NCI-H1048 (cell line): Measurements from ENCODE around the gene GP9.
"Not testable (repeated sequence)": the region's sequence is repeated elsewhere in the genome, so short reads cannot be mapped to it uniquely, and the experiment has no call there.

Experiments used
- DNase-seq: peaks from one replicate; lab custom pipeline; 2025; lab: John Stamatoyannopoulos, UW

Gene GP9

GRCh38 chr3:129070086-129070885 is 9.7 kb downstream of the GP9 start:
- no peak for DNase-seq

- DNase-seq = no peak
These were observed 16.6 kb downstream of the GP9 start for GRCh38 chr3:129077222-129077621.

GRCh38 chr3:129078510-129078909 is 17.9 kb downstream of the GP9 start:
- no peak for DNase-seq

- no peak for DNase-seq
These were observed 20.9 kb downstream of the GP9 start for GRCh38 chr3:129081503-129081902.

DNA sequence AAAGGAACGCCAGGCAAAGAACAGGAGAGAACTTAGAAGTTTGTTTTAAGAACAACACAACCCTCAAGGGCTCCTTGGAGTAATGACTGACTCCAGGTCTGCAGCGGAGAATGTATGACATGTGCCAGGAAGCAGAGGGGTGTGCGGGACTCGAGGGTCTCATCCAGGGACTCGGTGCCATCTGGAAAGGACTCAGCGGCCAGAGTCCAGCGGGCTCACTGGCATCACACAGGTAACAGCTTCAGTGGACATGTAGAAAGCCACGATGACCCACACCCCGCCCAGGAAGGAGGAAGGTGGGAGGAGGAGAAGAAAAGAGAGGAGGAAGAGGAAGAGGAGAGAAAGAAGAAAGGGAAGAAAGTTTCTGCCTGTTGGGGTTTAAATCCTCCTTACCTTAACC is 21.4 kb downstream of the GP9 start:
- DNase-seq = no peak

DNA sequence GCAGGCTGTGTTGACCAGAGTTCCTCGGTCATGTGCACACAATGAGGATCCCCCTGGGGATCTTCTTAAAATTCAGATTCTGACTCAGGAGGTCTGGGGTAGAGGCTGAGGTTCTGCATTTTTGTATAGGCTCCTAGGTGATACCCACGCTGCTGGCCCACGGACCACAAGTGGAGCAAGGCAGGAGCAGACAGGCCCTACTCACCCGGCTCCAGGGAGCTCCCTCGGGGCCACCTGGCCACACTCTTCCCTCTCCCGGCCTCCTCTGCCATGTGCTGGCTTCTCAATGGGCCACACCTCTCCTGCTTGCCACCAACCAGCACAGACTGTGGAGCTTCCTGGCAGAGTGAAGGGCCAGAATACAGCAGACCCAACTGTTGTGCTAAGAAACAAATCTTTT is 23.9 kb downstream of the GP9 start:
- DNase-seq = no peak

DNA sequence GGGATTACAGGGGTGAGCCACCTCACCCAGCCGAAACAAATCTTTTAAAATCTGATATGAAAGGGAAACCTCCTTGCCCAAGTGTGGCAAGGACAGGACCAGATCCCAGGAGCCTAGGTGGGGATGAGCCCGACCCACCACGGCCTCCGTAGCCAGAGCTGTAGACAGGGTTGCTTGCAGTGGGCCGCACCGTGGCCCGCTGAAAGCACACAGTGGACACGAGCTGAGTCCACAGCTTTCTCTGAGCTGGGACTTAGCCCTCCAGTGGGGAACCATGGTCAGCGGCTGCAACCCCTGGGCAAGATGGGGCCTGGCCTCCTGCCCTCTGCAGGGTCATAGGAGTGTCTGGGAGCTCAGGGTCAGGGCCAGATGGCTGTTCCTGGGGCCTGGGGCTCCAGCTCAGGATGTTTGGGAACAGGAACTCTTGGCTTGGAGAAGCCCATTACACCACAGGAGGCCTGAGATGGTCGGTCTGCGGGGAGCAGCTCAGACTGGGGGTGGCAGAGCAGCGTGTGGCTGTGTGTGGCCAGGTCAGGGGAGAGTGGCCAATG is 24.7 kb downstream of the GP9 start:
- DNase-seq = no peak

DNA sequence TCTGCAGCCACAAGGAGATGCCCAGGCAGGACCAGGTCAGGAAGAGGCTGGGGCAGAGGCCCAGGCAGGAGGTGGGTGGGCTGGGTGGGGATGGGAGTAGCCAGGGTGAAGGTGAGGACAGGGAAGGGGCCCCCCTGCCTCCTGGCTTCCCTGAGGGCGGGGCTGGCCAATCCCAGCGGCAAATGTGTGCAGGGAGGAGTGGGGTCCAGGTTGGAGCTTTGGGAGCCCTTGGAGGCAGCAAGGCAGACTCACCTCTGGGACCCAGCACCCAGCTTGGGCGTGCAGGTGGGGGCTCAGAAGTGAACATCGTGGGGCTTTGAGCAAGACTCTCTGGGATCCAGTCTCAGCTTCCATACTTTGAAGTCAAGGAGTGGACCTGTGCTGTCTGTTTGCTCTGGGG is 25.2 kb downstream of the GP9 start:
- no peak for DNase-seq

DNA sequence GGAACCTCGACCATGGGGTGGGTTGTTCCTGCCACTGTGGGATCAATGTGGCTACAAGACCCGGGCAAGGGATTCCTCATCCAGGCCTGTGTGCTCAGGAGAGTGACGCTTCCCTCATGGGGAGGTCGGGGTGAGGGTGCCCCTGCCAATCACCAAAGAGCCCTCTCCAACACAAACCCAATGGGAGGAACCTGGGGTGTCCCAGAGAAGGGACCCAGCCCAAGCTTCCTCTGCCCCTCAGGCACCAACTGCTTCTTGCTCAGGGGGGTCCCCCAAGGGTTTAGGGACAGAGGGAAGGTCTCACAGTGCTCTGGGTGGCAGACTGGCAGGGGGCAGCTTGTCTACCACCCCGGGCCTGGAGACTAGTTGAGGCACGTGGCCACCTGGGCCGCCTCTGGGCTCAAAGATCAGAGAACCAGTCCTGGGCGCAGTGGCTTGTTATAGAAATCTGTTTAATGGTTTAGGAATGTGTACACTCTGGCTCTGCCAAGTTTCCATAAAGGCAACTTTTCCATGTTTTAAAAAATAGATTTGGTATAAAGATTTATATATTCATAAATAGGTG is 26.6 kb downstream of the GP9 start:
- DNase-seq = no peak

GRCh38 chr3:129087904-129088303 is 27.3 kb downstream of the GP9 start:
- DNase-seq = not testable (repeated sequence)

GRCh38 chr3:129088312-129088711 is 27.7 kb downstream of the GP9 start:
- not testable (repeated sequence) for DNase-seq

DNA sequence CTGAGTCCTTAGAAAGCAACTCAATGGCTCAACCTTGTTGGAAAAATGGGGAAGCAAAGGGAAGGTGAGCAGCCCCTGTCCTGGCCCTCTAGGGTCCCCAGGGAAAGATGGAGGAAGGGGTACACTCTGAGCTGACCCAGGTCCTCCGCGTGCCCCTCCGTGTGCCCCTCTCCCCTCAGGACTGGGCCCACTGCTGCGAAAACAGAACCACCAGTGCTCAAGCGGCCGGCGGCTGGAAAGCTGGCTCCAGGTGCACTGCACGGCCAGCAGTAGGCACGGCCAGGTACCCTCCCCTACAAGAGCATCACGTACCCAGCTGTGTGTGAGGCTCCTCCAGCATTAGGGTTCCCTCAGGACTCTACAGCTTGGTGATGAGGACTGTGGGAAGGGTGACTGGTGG is 34.7 kb downstream of the GP9 start:
- no peak for DNase-seq

- no peak for DNase-seq
These were observed 39.7 kb downstream of the GP9 start for GRCh38 chr3:129100274-129100673.

DNA sequence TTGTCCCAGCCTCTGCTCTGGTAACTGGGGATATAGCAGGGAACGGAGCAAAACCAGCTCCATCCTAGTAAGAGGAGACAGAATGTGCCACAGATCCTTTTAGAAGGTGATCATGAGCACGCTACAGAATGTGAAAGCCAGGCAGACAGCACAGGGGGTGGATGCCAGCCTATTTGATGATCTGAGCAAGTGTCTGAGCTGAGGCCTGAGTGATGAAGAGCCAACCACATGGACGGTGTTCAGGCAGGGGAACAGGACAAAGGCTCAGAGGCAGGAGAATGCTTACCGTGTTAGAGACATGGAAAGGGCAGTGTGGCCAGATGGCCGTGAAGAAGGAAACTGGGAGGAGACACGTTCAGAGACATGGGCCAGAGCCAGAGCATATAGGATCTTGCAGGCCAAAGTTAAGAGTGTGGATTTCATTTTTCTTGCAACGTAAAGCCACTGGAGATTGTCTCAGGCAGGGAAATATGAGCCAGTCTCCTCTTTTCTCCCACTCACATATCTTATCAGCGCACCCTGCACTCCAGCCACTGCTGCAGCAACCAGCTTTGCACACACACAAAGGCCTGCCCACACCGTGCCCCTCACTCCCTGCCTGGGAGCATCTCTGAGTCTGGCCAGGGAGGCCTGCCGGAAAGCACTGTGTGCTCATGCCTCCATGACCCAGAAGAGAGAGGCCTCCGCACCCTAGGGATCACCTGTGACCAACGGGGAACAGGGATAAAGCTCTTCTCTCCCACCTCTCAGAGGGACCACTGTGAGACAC is 41.0 kb downstream of the GP9 start:
- no peak for DNase-seq

DNA sequence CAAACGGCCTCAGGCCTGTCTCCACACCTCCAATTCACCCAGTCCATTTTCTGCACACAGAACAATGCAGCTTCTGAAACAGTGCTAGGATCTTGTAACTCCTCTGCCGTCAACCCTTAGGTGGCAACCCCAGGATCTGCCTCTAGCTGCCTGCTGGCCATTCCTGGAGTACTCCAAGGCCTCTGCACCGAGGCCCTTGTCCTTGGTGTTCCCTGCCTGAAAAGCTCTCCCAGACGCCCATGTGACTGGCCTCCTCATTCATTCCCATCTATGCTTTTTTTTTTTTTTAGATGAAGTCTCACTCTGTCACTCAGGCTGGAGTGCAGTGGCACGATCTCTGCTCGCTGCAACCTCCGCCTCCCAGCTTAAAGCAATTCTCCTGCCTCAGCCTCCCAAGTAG is 42.7 kb downstream of the GP9 start:
- DNase-seq = no peak

- DNase-seq = no peak
These were observed 43.5 kb downstream of the GP9 start for GRCh38 chr3:129104051-129104450.

GRCh38 chr3:129104498-129105079 is 44.0 kb downstream of the GP9 start:
- DNase-seq = no peak

- DNase-seq = no peak
These were observed 45.3 kb downstream of the GP9 start for GRCh38 chr3:129105862-129106261.

- no peak for DNase-seq
These were observed 45.7 kb downstream of the GP9 start for GRCh38 chr3:129106320-129106719.

- no peak for DNase-seq
These were observed 46.4 kb downstream of the GP9 start for GRCh38 chr3:129106866-129107565.

DNA sequence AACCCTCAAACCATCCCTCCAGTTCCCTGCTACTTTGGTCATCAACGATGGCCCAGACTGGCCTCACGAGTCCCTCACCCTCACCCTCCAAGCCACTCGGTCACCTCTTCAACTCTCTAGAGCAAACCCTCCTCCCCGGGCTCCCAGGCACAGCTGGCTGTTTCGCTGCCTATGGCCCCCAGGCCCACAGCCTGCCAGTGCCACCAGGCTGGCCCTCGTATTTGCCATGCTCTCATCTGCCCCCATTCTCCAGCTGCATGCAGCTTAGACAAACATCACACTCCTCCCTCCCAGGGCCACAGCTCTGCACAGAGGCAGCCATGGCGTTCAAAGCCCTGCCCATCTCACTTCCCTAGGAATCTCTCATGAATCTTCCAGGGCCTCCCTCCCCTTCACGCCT is 47.2 kb downstream of the GP9 start:
- DNase-seq = no peak
